CD4-positive, alpha-beta T cell treated with Interleukin-6 at 100 ng/mL for 8 hours (primary cell): ENCODE data around the gene RAD9A.

Source experiments
- DNase-seq: peaks from one replicate; pipeline ENCODE4 v3.0.0-alpha.2; 2020; ENCODE audit warnings: mixed read lengths, low spot score

RAD9A gene

DNA sequence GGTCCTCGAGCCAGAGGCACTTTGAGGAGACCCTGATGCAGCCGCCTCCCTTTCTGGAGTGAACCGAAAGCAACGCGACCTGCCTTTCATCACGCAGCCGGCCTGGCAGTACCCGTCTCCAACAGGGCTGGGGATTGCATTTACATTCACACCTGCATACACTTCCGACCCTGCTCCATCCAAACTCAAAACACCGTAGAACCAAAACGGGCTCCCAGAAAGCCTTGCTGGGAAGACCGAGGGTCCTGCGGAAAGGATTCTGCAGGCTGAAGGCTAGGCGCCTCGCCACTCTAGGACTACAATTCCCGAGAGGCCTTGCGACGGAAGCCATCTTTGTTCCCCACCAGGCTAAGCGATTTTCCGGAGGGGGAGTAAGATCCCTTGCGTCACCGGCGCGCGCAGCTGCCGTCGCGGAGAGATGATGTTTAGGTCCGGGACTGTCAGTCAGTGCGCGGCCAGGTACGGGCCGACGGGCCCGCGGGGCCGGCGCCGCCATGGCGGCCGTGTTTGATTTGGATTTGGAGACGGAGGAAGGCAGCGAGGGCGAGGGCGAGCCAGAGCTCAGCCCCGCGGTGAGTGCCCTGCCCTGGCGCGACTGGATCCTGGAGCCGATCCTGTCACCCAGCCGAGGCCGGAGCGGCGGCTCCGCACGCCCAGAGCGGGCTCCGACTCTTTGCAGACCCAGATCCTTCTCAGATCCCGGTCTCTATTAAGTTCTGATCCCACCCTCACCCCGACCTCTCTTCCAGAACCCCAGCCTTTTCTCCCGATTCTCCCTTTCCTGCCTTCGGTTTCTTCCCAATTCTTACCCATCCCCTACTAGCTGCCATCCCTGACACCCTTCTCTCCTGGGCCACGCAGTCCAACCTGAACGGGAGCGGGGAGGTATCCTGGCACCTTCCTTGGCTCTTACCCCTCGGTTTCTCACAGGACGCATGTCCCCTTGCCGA, 36.5 kb downstream of the RAD9A start, which contains the start of gene RPS6KB2:
RPS6KB2 (plus strand) TSS at position 443 of the 950 bp plus-strand sequence; CDS start at position 495, 52 bp downstream.
- peak; percentile 97 for DNase-seq

- DNase-seq: no peak
These were observed 37.4 kb downstream of the RAD9A start for GRCh38 chr11:67429038-67429668.

- no peak for DNase-seq
These were observed 37.9 kb downstream of the RAD9A start for GRCh38 chr11:67429722-67430121.

DNA sequence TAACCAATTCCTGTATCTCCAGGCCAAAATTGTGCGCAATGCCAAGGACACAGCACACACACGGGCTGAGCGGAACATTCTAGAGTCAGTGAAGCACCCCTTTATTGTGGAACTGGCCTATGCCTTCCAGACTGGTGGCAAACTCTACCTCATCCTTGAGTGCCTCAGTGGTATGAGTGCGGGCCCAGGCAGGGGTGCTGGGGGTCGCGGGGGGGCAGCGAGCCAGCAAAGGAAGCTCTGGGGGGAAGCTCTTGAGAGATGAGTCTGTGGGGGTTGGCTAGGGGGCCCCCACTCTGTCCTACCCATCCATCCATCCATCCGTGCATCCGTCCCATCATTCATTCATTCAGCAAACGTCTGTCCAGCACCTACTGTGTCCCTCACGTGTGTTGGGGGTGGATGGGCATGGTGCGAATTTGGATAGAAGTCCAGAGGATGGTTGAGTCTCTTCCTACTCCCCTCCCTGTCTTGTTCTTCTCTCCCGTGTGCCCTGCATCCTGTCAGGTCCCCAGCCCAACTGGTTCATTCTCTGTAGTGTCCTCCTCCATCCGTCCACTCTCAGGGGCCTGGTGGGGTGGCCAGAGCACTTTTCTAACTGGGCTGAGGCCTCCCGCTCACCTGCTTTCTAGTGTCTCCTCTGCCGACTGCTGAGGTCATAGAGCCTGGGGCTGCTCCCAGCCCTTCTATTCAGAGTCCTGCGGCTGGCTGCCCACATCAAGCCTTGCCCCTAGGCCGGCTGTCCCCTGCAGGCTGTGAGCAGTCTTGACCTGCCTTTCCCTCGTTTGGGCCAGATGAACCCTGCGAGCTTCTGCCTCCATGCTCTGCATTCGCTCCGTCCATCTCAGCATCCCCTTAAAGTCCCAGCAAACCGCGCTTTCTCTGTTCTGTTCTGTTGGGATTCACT, 39.8 kb downstream of the RAD9A start:
- no peak for DNase-seq

- no peak for DNase-seq
These were observed 41.0 kb downstream of the RAD9A start for GRCh38 chr11:67432655-67433349.

- no peak for DNase-seq
These were observed 42.0 kb downstream of the RAD9A start for GRCh38 chr11:67433536-67434394.

DNA sequence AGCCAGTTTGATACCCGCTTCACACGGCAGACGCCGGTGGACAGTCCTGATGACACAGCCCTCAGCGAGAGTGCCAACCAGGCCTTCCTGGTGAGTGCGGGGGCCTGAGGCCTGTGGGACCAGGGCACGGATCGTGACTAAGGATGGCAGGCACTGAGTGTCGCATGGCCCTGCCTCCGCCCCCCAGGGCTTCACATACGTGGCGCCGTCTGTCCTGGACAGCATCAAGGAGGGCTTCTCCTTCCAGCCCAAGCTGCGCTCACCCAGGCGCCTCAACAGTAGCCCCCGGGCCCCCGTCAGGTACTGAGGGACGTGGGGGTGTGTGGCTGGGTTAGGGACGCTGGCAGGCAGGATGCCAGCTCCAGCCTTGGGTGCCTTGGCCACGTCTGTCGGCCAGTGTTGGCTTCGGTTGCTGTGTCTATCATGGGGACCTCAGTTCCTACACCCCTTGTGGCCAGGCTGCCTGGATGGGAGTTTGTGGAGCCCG, 42.7 kb downstream of the RAD9A start:
- no peak for DNase-seq

GRCh38 chr11:67435031-67435726, 43.4 kb downstream of the RAD9A start:
- no peak for DNase-seq

GRCh38 chr11:67435727-67436458, 44.1 kb downstream of the RAD9A start:
- no peak for DNase-seq

GRCh38 chr11:67436459-67437081, 44.8 kb downstream of the RAD9A start:
- peak; percentile 80 for DNase-seq

GRCh38 chr11:67437082-67437808, 45.5 kb downstream of the RAD9A start, which contains the start of gene PTPRCAP:
TSS of gene PTPRCAP (minus strand) at chr11:67437682. CDS start at chr11:67437619, 63 bp downstream.
- DNase-seq: peak; percentile 87

DNA sequence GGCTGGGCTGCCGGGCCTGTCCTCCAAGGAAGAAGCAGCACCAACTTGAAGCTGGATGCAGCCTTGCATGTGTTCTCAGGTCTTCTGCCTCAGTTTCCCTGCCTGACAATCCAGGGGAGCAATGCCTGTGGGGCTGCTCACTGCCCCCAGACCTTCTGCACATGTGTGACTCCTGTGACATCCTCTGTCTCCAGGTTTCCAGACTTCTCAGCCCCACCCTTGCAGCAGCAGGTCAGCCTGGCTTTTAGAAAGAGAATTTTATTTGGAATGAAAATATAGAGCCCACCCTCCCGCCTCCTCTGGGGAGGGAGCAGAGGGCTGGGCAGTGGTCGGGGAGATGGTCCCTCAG, 46.0 kb downstream of the RAD9A start:
- DNase-seq: no peak

DNA sequence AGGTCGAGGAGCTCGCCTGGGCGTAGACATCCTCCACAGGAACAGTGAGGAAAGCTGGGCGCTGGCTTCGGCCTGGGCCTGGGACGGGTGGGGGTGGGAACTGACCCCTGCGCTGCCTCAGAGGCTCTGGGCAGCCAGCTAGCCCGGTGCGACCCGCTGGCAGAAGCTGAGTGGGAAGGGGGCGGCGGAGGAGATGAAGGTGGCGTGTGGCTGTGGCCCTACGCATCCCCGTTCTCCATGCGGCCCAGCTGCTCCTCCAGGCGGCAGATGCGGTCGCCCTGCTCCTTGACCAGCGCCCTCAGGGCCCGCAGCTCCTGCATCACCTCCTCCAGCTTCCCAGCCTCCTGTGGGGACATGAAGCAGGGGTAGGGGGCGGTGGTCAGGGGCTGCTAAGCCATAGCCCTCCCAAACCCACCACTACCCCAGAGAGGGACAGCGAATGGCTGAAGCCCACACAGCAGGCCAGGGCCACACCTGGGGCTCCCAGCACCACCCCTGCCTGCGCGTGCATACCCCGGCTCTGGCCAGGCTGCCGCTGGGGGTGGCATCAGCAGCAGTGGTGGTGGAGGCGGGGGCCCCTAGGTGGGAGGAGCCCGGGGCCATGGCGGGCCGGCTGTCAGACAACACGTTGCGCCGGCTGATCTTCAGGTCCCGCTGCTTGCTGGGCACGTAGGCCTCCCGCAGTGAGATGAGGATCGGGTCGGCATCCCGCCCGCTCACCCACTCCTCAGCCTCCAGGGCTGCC, 46.5 kb downstream of the RAD9A start:
- peak; percentile 74 for DNase-seq

- no peak for DNase-seq
These were observed 47.8 kb downstream of the RAD9A start for GRCh38 chr11:67439321-67440228.

DNA sequence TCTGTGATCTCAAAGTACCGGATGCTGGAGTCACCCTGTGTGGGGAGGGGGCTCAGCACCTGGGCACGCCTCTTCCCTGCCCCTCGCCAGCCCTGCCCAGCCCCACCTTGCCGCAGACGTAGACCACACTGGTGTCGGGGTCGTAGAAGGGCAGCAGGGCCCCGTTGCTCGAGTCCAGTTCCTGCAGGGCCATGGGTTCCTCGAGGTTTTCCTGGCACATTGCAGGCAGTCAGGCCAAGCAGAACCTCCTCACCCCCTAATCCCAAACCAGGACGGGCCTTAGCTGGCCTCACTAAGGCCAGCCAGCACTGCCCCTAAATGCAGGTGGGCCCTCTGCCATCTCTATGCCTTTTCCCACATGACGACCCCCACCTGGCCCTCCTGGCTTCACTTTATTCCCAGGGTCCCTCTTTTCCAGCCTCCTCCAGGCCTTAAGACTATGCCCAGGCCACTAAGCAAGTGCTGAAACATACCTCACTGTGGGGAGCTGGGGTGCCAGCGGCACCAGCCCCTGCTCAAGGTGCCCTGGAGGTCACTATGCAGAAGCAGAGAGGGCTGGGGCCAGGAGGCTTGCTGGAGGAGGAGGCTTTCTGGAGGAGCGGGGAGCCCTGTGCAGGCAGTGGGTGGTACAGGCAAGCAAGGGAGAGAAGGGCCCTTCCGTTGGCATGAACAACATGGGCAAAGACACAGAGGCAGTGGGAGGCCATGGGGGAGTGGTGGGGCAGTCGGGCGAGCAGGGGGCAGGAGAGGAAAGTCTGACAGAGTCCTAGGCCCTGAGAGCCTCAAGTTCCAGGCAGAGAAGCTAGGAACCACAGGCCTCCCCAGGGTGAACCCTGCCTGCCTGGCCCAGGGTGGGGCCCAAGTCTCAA, 48.7 kb downstream of the RAD9A start:
- peak; percentile 43 for DNase-seq
